SU-DHL-6 (cell line): ENCODE results near the gene TAS2R46.

ENCODE experiments used
- CTCF ChIP-seq: fragments of 200-600 bp; sonication (generic); IDR thresholded peaks from one replicate; pipeline ENCODE4 v1.5.1; 2017; ENCODE audit warnings: antibody characterized with exemption, mild to moderate bottlenecking, low read length, moderate library complexity; ENCODE audit not compliant: insufficient read depth, poor library complexity, severe bottlenecking
- EZH2phosphoT487 ChIP-seq: fragments of 200-600 bp; sonication (generic), shearing (Covaris generic); conservative IDR thresholded peaks from 2 replicates; pipeline ENCODE4 v1.6.1; 2018; ENCODE audit warnings: mild to moderate bottlenecking, antibody characterized with exemption, low read length, moderate library complexity, mixed read lengths

GRCh38 chr12:11067514-11067913, 5.4 kb upstream of the TAS2R46 start:
- no peak for TF ChIP-seq CTCF
- TF ChIP-seq EZH2phosphoT487, result no peak
